ENCODE data around the gene OBSCN. TPM values are rescaled to one million over a fixed set of nuclear protein-coding genes. Genes with fewer than 3 reads are reported as not detected.

The OBSCN gene
- total and polyA plus RNA-seq, 2 of the 13 experiments (the other 11 are each of a cell fraction or from before 2014, with no cell fraction given), result 0.20 TPM

- no TSS peak for BruUV-seq (replicated peaks)
- in situ Hi-C loops (cut with HindIII; ENCODE audit: extremely low pct_ligation_motif_present, low pct_unique_long_range_greater_than_20kb), result no loop called here
- TF ChIP-seq ZSCAN31 (CRISPR knock-in tag; IDR thresholded peaks at IDR 0.05; ENCODE audit: low read depth) (no peak), ZBTB37 (CRISPR knock-in tag; IDR thresholded peaks at IDR 0.05) (no peak), IRF9 (CRISPR knock-in tag; IDR thresholded peaks at IDR 0.05; ENCODE audit: borderline replicate concordance) (no peak), ZNF331 (CRISPR knock-in tag; IDR thresholded peaks at IDR 0.05) (no peak), LCORL (IDR thresholded peaks at IDR 0.05) (no peak), LCORL (CRISPR knock-in tag; IDR thresholded peaks at IDR 0.05) (no peak), ATM (IDR thresholded peaks at IDR 0.05; ENCODE audit: borderline replicate concordance) (no peak), ZNF589 (CRISPR knock-in tag; conservative IDR thresholded peaks at IDR 0.05) (no peak), ZIK1 (CRISPR knock-in tag; IDR thresholded peaks at IDR 0.05; ENCODE audit: borderline replicate concordance, low read depth) (no peak), FOSL2 (CRISPR knock-in tag; IDR thresholded peaks at IDR 0.05) (no peak), ZNF451 (CRISPR knock-in tag; IDR thresholded peaks at IDR 0.05) (no peak), HNRNPUL1 (IDR thresholded peaks at IDR 0.05; ENCODE audit: low read depth, low read length) (no peak), ZFP1 (CRISPR knock-in tag; IDR thresholded peaks at IDR 0.05) (no peak), ZBTB7B (CRISPR knock-in tag; IDR thresholded peaks at IDR 0.05) (no peak), MAZ (IDR thresholded peaks at IDR 0.05; ENCODE audit: borderline replicate concordance, low read depth, low read length) (no peak), MAZ (CRISPR knock-in tag; IDR thresholded peaks at IDR 0.05; ENCODE audit: low read depth) (no peak)
- TF ChIP-seq, protein P1, sequence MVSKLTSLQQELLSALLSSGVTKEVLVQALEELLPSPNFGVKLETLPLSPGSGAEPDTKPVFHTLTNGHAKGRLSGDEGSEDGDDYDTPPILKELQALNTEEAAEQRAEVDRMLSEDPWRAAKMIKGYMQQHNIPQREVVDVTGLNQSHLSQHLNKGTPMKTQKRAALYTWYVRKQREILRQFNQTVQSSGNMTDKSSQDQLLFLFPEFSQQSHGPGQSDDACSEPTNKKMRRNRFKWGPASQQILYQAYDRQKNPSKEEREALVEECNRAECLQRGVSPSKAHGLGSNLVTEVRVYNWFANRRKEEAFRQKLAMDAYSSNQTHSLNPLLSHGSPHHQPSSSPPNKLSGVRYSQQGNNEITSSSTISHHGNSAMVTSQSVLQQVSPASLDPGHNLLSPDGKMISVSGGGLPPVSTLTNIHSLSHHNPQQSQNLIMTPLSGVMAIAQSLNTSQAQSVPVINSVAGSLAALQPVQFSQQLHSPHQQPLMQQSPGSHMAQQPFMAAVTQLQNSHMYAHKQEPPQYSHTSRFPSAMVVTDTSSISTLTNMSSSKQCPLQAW (CRISPR knock-in tag; IDR thresholded peaks at IDR 0.05), result no peak
Observed at GRCh38 chr1:228337711-228338520, 130.1 kb downstream of the OBSCN start.

More at GRCh38 chr1:228337711-228338520, 130.1 kb downstream of the OBSCN start:
- FAIRE-seq (no peak), ATAC-seq (no peak), DNase-seq (ENCODE audit: low spot score) (no peak)
- H3K4me1 ChIP-seq (ENCODE audit: insufficient read depth, low read length), result no peaks in the 10 kb centered on the region
- intact Hi-C loops (cut with micrococcal nuclease; ENCODE audit: unreplicated experiment), result no loop called here
- no peaks in the 10 kb centered on the region for H3K9me3 ChIP-seq (ENCODE audit: low read length)
- H4K20me1 ChIP-seq (ENCODE audit: insufficient read depth, low read length), result no peaks in the 10 kb centered on the region
- ChIA-PET POLR2A (no interaction called here), CTCF (ENCODE audit: low intra/inter-chr PET ratio, low total read pairs) (no interaction called here)
- no peaks in the 10 kb centered on the region for H3K36me3 ChIP-seq (replicated peaks in 1 of 2; ENCODE audit: control insufficient read depth in 1 of 2, insufficient read depth in 2 of 2, low read length in 2 of 2)
- H3K9ac ChIP-seq (ENCODE audit: insufficient read depth, low read depth, low read length), result no peak overlapping the region
- no peak overlapping the region for H3K27ac ChIP-seq (ENCODE audit: extremely low read length, insufficient read depth, low read length)
- WGBS (ENCODE audit: low lambda C conversion rate), result 41% methylated on average over 5 of the region's 26 CpGs
- H3K4me2 ChIP-seq (ENCODE audit: low read depth, low read length), result no peak overlapping the region
- no peak overlapping the region for H3K4me3 ChIP-seq (replicated peaks in 1 of 3; ENCODE audit: insufficient read depth in 1 of 3, low read depth in 2 of 3, low read length in 3 of 3)
- no peak overlapping the region for H2AFZ ChIP-seq (ENCODE audit: low read length)
- H3K79me2 ChIP-seq (ENCODE audit: insufficient read depth, low read length), result no peaks in the 10 kb centered on the region
- H3K27me3 ChIP-seq (ENCODE audit: control insufficient read depth in 1 of 2, insufficient read depth in 2 of 2, low read length in 2 of 2), result peaks cover 6 to 11% of the 10 kb centered on the region in 2 experiments; a peak in 3 of 5 replicates
